HG03159 (cell line): ENCODE measurements around the gene TPCN1.
A peak's percentile ranks its signal among the peaks of the same experiment; 100 is the strongest.

ENCODE experiments used
- ATAC-seq: cut with Tn5 transposase; IDR thresholded peaks from one replicate; pipeline ENCODE4 v1.9.1; 2021; ENCODE audit warnings: mild to moderate bottlenecking, moderate library complexity; ENCODE audit not compliant: unreplicated experiment

Gene TPCN1

GRCh38 chr12:113332688-113333417 lies 111.6 kb downstream of the TPCN1 start:
- no peak for ATAC-seq

GRCh38 chr12:113333418-113333750 lies 112.1 kb downstream of the TPCN1 start:
- ATAC-seq = no peak

GRCh38 chr12:113333877-113334785 lies 112.9 kb downstream of the TPCN1 start:
- peak; percentile 14 for ATAC-seq

- ATAC-seq = peak; percentile 94
Observed at GRCh38 chr12:113334786-113335539, 113.7 kb downstream of the TPCN1 start, which contains the start of gene SLC8B1. Gene SLC8B1 (minus strand): TSS chr12:113335109. CDS start chr12:113332878, 2,231 bp downstream.

- ATAC-seq = no peak
Observed at GRCh38 chr12:113339540-113339939, 118.3 kb downstream of the TPCN1 start.

- ATAC-seq = no peak
Observed at GRCh38 chr12:113340061-113340460, 118.8 kb downstream of the TPCN1 start.

GRCh38 chr12:113341535-113341934 lies 120.3 kb downstream of the TPCN1 start:
- ATAC-seq = no peak

- no peak for ATAC-seq
Observed at GRCh38 chr12:113345318-113345717, 124.1 kb downstream of the TPCN1 start.

GRCh38 chr12:113346353-113346752 lies 125.1 kb downstream of the TPCN1 start:
- no peak for ATAC-seq

- no peak for ATAC-seq
Observed at GRCh38 chr12:113347107-113347506, 125.8 kb downstream of the TPCN1 start.

GRCh38 chr12:113347892-113348291 lies 126.6 kb downstream of the TPCN1 start:
- no peak for ATAC-seq
